ENCODE measurements around the gene BRMS1L. TPM values are rescaled to one million over a fixed set of nuclear protein-coding genes. Genes with fewer than 3 reads are reported as not detected.

BRMS1L gene
- total RNA-seq, 2 donors from 2014 or later = 5.4 to 7.7 TPM

GRCh38 chr14:35875296-35875695 lies 49.2 kb downstream of the BRMS1L start:
- no peaks in the 10 kb centered on the region for H3K4me1 Mint-ChIP-seq
- peaks cover under 1% of the 10 kb centered on the region for H3K36me3 Mint-ChIP-seq (ENCODE audit: low read depth)
- no peaks in the 10 kb centered on the region for H3K9me3 Mint-ChIP-seq
- H3K27me3 Mint-ChIP-seq = no peaks in the 10 kb centered on the region
- H3K27ac Mint-ChIP-seq = no peak overlapping the region
- H3K4me3 Mint-ChIP-seq = no peak overlapping the region
- ATAC-seq (replicated peaks) = no peak

GRCh38 chr14:35877276-35877675 lies 51.1 kb downstream of the BRMS1L start:
- H3K27ac Mint-ChIP-seq = no peak overlapping the region
- no peak overlapping the region for H3K4me3 Mint-ChIP-seq
- no peaks in the 10 kb centered on the region for H3K4me1 Mint-ChIP-seq
- H3K9me3 Mint-ChIP-seq = no peaks in the 10 kb centered on the region
- H3K27me3 Mint-ChIP-seq = no peaks in the 10 kb centered on the region
- ATAC-seq (replicated peaks) = no peak
- no peaks in the 10 kb centered on the region for H3K36me3 Mint-ChIP-seq (ENCODE audit: low read depth)

GRCh38 chr14:35878272-35879150 lies 52.4 kb downstream of the BRMS1L start:
- Mint-ChIP-seq H3K36me3 (ENCODE audit: low read depth) (no peaks in the 10 kb centered on the region), H3K9me3 (no peaks in the 10 kb centered on the region), H3K27me3 (no peaks in the 10 kb centered on the region), H3K27ac (peak overlapping the region; percentile 51), H3K4me3 (no peak overlapping the region), H3K4me1 (no peaks in the 10 kb centered on the region)
- ATAC-seq (replicated peaks) = no peak

- H3K4me1 Mint-ChIP-seq = no peaks in the 10 kb centered on the region
- no peak overlapping the region for H3K27ac Mint-ChIP-seq
- no peak for ATAC-seq (replicated peaks)
- H3K4me3 Mint-ChIP-seq = no peak overlapping the region
- no peaks in the 10 kb centered on the region for H3K36me3 Mint-ChIP-seq (ENCODE audit: low read depth)
- no peaks in the 10 kb centered on the region for H3K9me3 Mint-ChIP-seq
- no peaks in the 10 kb centered on the region for H3K27me3 Mint-ChIP-seq
Observed at GRCh38 chr14:35879151-35879648, 53.1 kb downstream of the BRMS1L start.

GRCh38 chr14:35879654-35880249 lies 53.6 kb downstream of the BRMS1L start:
- ATAC-seq (replicated peaks) = no peak

GRCh38 chr14:35881280-35881679 lies 55.1 kb downstream of the BRMS1L start:
- no peak overlapping the region for H3K4me3 Mint-ChIP-seq
- H3K36me3 Mint-ChIP-seq (ENCODE audit: low read depth) = no peaks in the 10 kb centered on the region
- no peaks in the 10 kb centered on the region for H3K27me3 Mint-ChIP-seq
- no peaks in the 10 kb centered on the region for H3K4me1 Mint-ChIP-seq
- no peak overlapping the region for H3K27ac Mint-ChIP-seq
- no peak for ATAC-seq (replicated peaks)
- H3K9me3 Mint-ChIP-seq = no peaks in the 10 kb centered on the region

More at GRCh38 chr14:35879654-35880249, 53.6 kb downstream of the BRMS1L start:
- Mint-ChIP-seq H3K27ac (no peak overlapping the region), H3K27me3 (no peaks in the 10 kb centered on the region), H3K4me3 (no peak overlapping the region), H3K36me3 (ENCODE audit: low read depth) (no peaks in the 10 kb centered on the region), H3K9me3 (no peaks in the 10 kb centered on the region), H3K4me1 (no peaks in the 10 kb centered on the region)

GRCh38 chr14:35883677-35884293 lies 57.6 kb downstream of the BRMS1L start:
- Mint-ChIP-seq H3K9me3 (no peaks in the 10 kb centered on the region), H3K4me3 (no peak overlapping the region), H3K27ac (no peak overlapping the region), H3K27me3 (peaks cover 9% of the 10 kb centered on the region), H3K36me3 (ENCODE audit: low read depth) (no peaks in the 10 kb centered on the region), H3K4me1 (no peaks in the 10 kb centered on the region)
- ATAC-seq (replicated peaks) = no peak

- Mint-ChIP-seq H3K36me3 (ENCODE audit: low read depth) (no peaks in the 10 kb centered on the region), H3K4me3 (no peak overlapping the region), H3K27me3 (peaks cover 9% of the 10 kb centered on the region), H3K27ac (no peak overlapping the region), H3K9me3 (peaks cover 14% of the 10 kb centered on the region), H3K4me1 (no peaks in the 10 kb centered on the region)
- ATAC-seq (replicated peaks) = no peak
Observed at GRCh38 chr14:35890308-35890707, 64.2 kb downstream of the BRMS1L start.

- no peaks in the 10 kb centered on the region for H3K36me3 Mint-ChIP-seq (ENCODE audit: low read depth)
- H3K4me1 Mint-ChIP-seq = no peaks in the 10 kb centered on the region
- no peak overlapping the region for H3K4me3 Mint-ChIP-seq
Observed at GRCh38 chr14:35895256-35895655, 69.1 kb downstream of the BRMS1L start.

GRCh38 chr14:35897616-35898111 lies 71.5 kb downstream of the BRMS1L start:
- no peaks in the 10 kb centered on the region for H3K27me3 Mint-ChIP-seq
- H3K9me3 Mint-ChIP-seq = peaks cover 21% of the 10 kb centered on the region
- H3K4me1 Mint-ChIP-seq = no peaks in the 10 kb centered on the region
- ATAC-seq (replicated peaks) = no peak
- H3K27ac Mint-ChIP-seq = no peak overlapping the region
- no peaks in the 10 kb centered on the region for H3K36me3 Mint-ChIP-seq (ENCODE audit: low read depth)
- no peak overlapping the region for H3K4me3 Mint-ChIP-seq

More at GRCh38 chr14:35895256-35895655, 69.1 kb downstream of the BRMS1L start:
- Mint-ChIP-seq H3K9me3 (peaks cover 21% of the 10 kb centered on the region), H3K27me3 (no peaks in the 10 kb centered on the region), H3K27ac (no peak overlapping the region)
- no peak for ATAC-seq (replicated peaks)

- ATAC-seq (replicated peaks) = no peak
- Mint-ChIP-seq H3K4me1 (no peaks in the 10 kb centered on the region), H3K9me3 (peaks cover 21% of the 10 kb centered on the region), H3K27me3 (no peaks in the 10 kb centered on the region), H3K27ac (no peak overlapping the region), H3K36me3 (ENCODE audit: low read depth) (no peaks in the 10 kb centered on the region), H3K4me3 (no peak overlapping the region)
Observed at GRCh38 chr14:35898217-35898775, 72.2 kb downstream of the BRMS1L start.

GRCh38 chr14:35900741-35901140 lies 74.6 kb downstream of the BRMS1L start:
- Mint-ChIP-seq H3K27me3 (no peaks in the 10 kb centered on the region), H3K9me3 (peaks cover 6% of the 10 kb centered on the region), H3K4me1 (no peaks in the 10 kb centered on the region), H3K27ac (no peak overlapping the region), H3K4me3 (no peak overlapping the region), H3K36me3 (ENCODE audit: low read depth) (no peaks in the 10 kb centered on the region)
- ATAC-seq (replicated peaks) = no peak

GRCh38 chr14:35909665-35910064 lies 83.5 kb downstream of the BRMS1L start:
- H3K27ac Mint-ChIP-seq = no peak overlapping the region
- H3K36me3 Mint-ChIP-seq (ENCODE audit: low read depth) = no peaks in the 10 kb centered on the region
- H3K4me1 Mint-ChIP-seq = no peaks in the 10 kb centered on the region
- H3K9me3 Mint-ChIP-seq = no peaks in the 10 kb centered on the region
- H3K27me3 Mint-ChIP-seq = no peaks in the 10 kb centered on the region
- no peak for ATAC-seq (replicated peaks)
- no peak overlapping the region for H3K4me3 Mint-ChIP-seq

- no peaks in the 10 kb centered on the region for H3K9me3 Mint-ChIP-seq
- no peak overlapping the region for H3K4me3 Mint-ChIP-seq
- H3K4me1 Mint-ChIP-seq = no peaks in the 10 kb centered on the region
- H3K27me3 Mint-ChIP-seq = no peaks in the 10 kb centered on the region
- no peak for ATAC-seq (replicated peaks)
- H3K36me3 Mint-ChIP-seq (ENCODE audit: low read depth) = no peaks in the 10 kb centered on the region
- no peak overlapping the region for H3K27ac Mint-ChIP-seq
Observed at GRCh38 chr14:35910191-35910590, 84.1 kb downstream of the BRMS1L start.

Data from activated T-helper 17 cell treated with anti-CD3 and anti-CD28 coated beads, Interleukin-2, amount 50 U/mL, for 72 hours (primary cell).